ENCODE results near the gene RNF152. TPM values are rescaled to one million over a fixed set of nuclear protein-coding genes. Genes with fewer than 3 reads are reported as not detected.

The RNF152 gene
- total RNA-seq, 4 donors from 2014 or later: 4.2 to 20.5 (median 14.0) TPM

DNA sequence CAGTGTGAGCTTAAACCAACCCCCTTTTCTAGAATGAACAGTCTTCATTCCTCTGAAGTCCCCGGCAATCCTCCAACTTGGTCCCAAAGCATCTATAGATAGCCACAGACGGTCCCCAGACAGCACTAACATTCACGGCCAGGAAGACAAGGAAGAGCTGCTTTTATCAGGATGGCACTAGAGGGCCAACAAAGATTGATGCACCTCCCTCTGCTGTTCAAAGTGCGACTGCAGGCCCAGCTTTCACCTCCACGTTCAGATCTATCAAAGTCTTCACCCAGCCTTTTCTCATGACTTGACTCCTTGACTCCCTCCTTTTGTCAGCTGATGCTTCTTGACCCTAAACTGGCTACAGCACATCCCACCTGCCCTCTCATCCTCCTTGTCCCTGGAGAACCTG lies 54.3 kb downstream of the RNF152 start:
- DNase-seq (ENCODE audit: low spot score) (no peak), ATAC-seq (ENCODE audit: low FRiP score) (no peak)
- TF ChIP-seq, protein P1, sequence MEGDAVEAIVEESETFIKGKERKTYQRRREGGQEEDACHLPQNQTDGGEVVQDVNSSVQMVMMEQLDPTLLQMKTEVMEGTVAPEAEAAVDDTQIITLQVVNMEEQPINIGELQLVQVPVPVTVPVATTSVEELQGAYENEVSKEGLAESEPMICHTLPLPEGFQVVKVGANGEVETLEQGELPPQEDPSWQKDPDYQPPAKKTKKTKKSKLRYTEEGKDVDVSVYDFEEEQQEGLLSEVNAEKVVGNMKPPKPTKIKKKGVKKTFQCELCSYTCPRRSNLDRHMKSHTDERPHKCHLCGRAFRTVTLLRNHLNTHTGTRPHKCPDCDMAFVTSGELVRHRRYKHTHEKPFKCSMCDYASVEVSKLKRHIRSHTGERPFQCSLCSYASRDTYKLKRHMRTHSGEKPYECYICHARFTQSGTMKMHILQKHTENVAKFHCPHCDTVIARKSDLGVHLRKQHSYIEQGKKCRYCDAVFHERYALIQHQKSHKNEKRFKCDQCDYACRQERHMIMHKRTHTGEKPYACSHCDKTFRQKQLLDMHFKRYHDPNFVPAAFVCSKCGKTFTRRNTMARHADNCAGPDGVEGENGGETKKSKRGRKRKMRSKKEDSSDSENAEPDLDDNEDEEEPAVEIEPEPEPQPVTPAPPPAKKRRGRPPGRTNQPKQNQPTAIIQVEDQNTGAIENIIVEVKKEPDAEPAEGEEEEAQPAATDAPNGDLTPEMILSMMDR (IDR thresholded peaks at IDR 0.05): no peak

DNA sequence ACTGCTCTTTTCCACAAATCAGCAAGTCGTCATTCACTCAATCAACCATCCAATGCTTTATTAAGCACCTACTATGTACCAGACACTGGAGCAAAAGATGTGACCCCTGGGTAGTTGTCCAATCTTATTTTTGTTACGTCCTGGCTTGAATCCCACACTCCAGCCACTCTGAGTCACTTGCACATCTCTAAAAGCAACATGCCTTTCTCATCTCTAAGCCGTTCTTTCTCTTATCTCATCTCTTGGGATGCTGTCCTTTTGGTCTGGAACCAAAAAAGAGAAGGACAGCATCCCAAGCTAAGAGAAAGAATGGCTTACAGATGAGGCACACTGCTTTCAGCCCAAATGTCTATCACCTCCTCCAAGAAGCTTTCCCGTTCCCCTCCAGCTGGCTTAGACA lies 58.8 kb downstream of the RNF152 start:
- DNase-seq (ENCODE audit: low spot score) (no peak), ATAC-seq (ENCODE audit: low FRiP score) (no peak)
- TF ChIP-seq, protein P1 (IDR thresholded peaks at IDR 0.05): no peak

DNA sequence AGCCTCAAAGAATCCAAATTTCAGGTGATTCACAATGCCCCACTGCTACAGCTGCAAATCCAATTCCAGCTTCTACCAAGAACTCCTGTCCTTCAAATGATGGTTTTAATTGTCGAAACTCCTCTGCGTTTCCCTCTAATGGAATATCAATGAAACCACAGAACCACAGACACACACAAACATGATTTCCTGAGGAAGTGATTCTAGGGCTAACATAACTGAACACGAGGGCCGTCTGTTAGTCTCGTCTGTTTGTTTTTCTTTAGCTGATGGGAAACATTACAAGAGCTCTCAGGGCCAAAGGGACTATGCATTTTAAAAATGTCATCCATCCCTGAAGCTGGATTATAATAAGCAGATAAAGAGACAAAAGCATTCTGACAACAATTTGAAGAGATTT lies 59.4 kb downstream of the RNF152 start:
- ATAC-seq (ENCODE audit: low FRiP score): no peak
- TF ChIP-seq, protein P1 (IDR thresholded peaks at IDR 0.05): no peak
- no peak for DNase-seq (ENCODE audit: low spot score)

- no peak for DNase-seq (ENCODE audit: low spot score)
- no peak for ATAC-seq (ENCODE audit: low FRiP score)
- TF ChIP-seq, protein P1 (IDR thresholded peaks at IDR 0.05): no peak
Measured at GRCh38 chr18:61832858-61833257, 59.9 kb downstream of the RNF152 start.

- no peak for ATAC-seq (ENCODE audit: low FRiP score)
- TF ChIP-seq, protein P1 (IDR thresholded peaks at IDR 0.05): no peak
- DNase-seq (ENCODE audit: low spot score): no peak
Measured at GRCh38 chr18:61831071-61831470, 61.7 kb downstream of the RNF152 start.

- TF ChIP-seq, protein P1 (IDR thresholded peaks at IDR 0.05): no peak
- no peak for DNase-seq (ENCODE audit: low spot score)
- ATAC-seq (ENCODE audit: low FRiP score): no peak
Measured at GRCh38 chr18:61829108-61829507, 63.7 kb downstream of the RNF152 start.

- no peak for DNase-seq (ENCODE audit: low spot score)
- ATAC-seq (ENCODE audit: low FRiP score): no peak
- TF ChIP-seq, protein P1 (IDR thresholded peaks at IDR 0.05): no peak
Measured at GRCh38 chr18:61827591-61827990, 65.2 kb downstream of the RNF152 start.

All from omental fat pad (tissue), 4 donors.